HG02588 (cell line): ENCODE results near the gene KRT76.

ENCODE experiments used
- ATAC-seq: cut with Tn5 transposase; IDR thresholded peaks from one replicate; pipeline ENCODE4 v1.9.1; 2021; ENCODE audit warnings: mild to moderate bottlenecking, moderate library complexity; ENCODE audit not compliant: unreplicated experiment

KRT76 gene

GRCh38 chr12:52776913-52777395 lies at the start of gene KRT76:
Gene KRT76, minus strand, starts transcription at chr12:52777345. Its CDS starts 54 bp downstream, at chr12:52777291.
- no peak for ATAC-seq

- no peak for ATAC-seq
These were observed 48.8 kb upstream of the KRT76 start for GRCh38 chr12:52825961-52826360.

- no peak for ATAC-seq
These were observed 47.7 kb upstream of the KRT76 start for GRCh38 chr12:52824741-52825410.

GRCh38 chr12:52823761-52824450 lies 46.8 kb upstream of the KRT76 start:
- no peak for ATAC-seq

- no peak for ATAC-seq
These were observed 45.8 kb upstream of the KRT76 start for GRCh38 chr12:52822771-52823510.

GRCh38 chr12:52821826-52822660 lies 44.9 kb upstream of the KRT76 start:
- no peak for ATAC-seq

- ATAC-seq = no peak
These were observed 44.1 kb upstream of the KRT76 start for GRCh38 chr12:52821071-52821730.

GRCh38 chr12:52820521-52820920 lies 43.4 kb upstream of the KRT76 start:
- no peak for ATAC-seq

GRCh38 chr12:52819731-52820510 lies 42.8 kb upstream of the KRT76 start:
- no peak for ATAC-seq

- no peak for ATAC-seq
These were observed 41.8 kb upstream of the KRT76 start for GRCh38 chr12:52818887-52819420.

GRCh38 chr12:52818388-52818787 lies 41.2 kb upstream of the KRT76 start:
- no peak for ATAC-seq

GRCh38 chr12:52817699-52818238 lies 40.6 kb upstream of the KRT76 start:
- ATAC-seq = no peak

- ATAC-seq = no peak
These were observed 40.0 kb upstream of the KRT76 start for GRCh38 chr12:52817003-52817698.

GRCh38 chr12:52815676-52816588 lies 38.8 kb upstream of the KRT76 start:
- no peak for ATAC-seq

- no peak for ATAC-seq
These were observed 38.0 kb upstream of the KRT76 start for GRCh38 chr12:52815161-52815560.

- no peak for ATAC-seq
These were observed 37.6 kb upstream of the KRT76 start for GRCh38 chr12:52814710-52815155.
